Smooth muscle cell (in vitro differentiated cells): ENCODE measurements around the gene ANKRD6. TPM values are rescaled to one million over a fixed set of nuclear protein-coding genes. Genes with fewer than 3 reads are reported as not detected.

ENCODE experiments used
- DNase-seq: peaks from one replicate; lab custom pipeline; 2025; ENCODE audit not compliant: unreplicated experiment; lab: John Stamatoyannopoulos, UW
- H2AFZ ChIP-seq: fragments of 200-600 bp; sonication (generic); 2 replicates; pipeline ENCODE4 v1.6.0; 2016; ENCODE audit warnings: antibody characterized with exemption, low read depth, mild to moderate bottlenecking
- H3F3A ChIP-seq: fragments of 200-600 bp; sonication (generic); 2 replicates; pipeline ENCODE4 v1.6.0; 2017; ENCODE audit warnings: antibody characterized with exemption, low read depth
- H3K27ac ChIP-seq: fragments of 200-600 bp; sonication (generic); 2 replicates; pipeline ENCODE4 v1.5.1; 2016; ENCODE audit warnings: low read depth, mild to moderate bottlenecking
- H3K27me3 ChIP-seq: fragments of 200-600 bp; sonication (generic); 2 replicates; pipeline ENCODE4 v1.6.1; 2016; ENCODE audit warnings: low read depth, mild to moderate bottlenecking
- H3K36me3 ChIP-seq: fragments of 200-600 bp; sonication (generic); 2 replicates; pipeline ENCODE4 v1.5.1; 2016; ENCODE audit warnings: low read depth
- H3K4me1 ChIP-seq: fragments of 200-600 bp; sonication (generic); 2 replicates; pipeline ENCODE4 v1.5.1; 2016; ENCODE audit warnings: low read depth
- H3K4me2 ChIP-seq: fragments of 200-600 bp; sonication (generic); 2 replicates; pipeline ENCODE4 v1.6.0; 2016; ENCODE audit warnings: mild to moderate bottlenecking
- H3K4me3 ChIP-seq: fragments of 200-600 bp; sonication (generic); 2 replicates; pipeline ENCODE4 v1.5.1; 2016; ENCODE audit warnings: mild to moderate bottlenecking
- H3K79me2 ChIP-seq: fragments of 200-600 bp; sonication (generic); 2 replicates; pipeline ENCODE4 v1.6.0; 2016; ENCODE audit warnings: low read depth, mild to moderate bottlenecking
- H3K9ac ChIP-seq: fragments of 200-600 bp; sonication (generic); 2 replicates; pipeline ENCODE4 v1.6.0; 2016; ENCODE audit warnings: low read depth
- H3K9me3 ChIP-seq: fragments of 200-600 bp; sonication (generic); replicated peaks from 2 replicates; pipeline ENCODE4 v1.5.1; 2016; ENCODE audit warnings: low read depth
- H4K20me1 ChIP-seq: fragments of 200-600 bp; sonication (generic); 2 replicates; pipeline ENCODE4 v1.6.0; 2016; ENCODE audit warnings: low read depth
- WGBS: methylation state at CpG from one replicate; pipeline ENCODE4 v1.1.7; 2016; ENCODE audit warnings: low lambda C conversion rate; 5-methylcytosine and 5-hydroxymethylcytosine counted together
- polyA plus RNA-seq: library from polyadenylated mRNA; unstranded; fragments of >200 nt; fragmentation: Nextera tagmentation; extraction: Ambion mirVana; gene quantifications from 2 replicates; pipeline ENCODE4 v1.2.1, GENCODE V29; 2016
- total RNA-seq: library from RNA; depleted of rRNA; stranded (reverse); fragments of >200 nt; gene quantifications from 2 replicates; pipeline ENCODE4 v1.2.3, GENCODE V29; 2014
- TF ChIP-seq, protein P1 (sequence below): fragments of 200-600 bp; sonication (generic); IDR thresholded peaks from 2 replicates; pipeline ENCODE4 v1.5.1; 2017; ENCODE audit warnings: borderline replicate concordance, mild to moderate bottlenecking, antibody characterized with exemption; ENCODE audit not compliant: insufficient read depth, poor library complexity, severe bottlenecking

Gene ANKRD6
- total and polyA plus RNA-seq, 2 experiments from 2014 or later = 5.2 to 10.7 TPM

DNA sequence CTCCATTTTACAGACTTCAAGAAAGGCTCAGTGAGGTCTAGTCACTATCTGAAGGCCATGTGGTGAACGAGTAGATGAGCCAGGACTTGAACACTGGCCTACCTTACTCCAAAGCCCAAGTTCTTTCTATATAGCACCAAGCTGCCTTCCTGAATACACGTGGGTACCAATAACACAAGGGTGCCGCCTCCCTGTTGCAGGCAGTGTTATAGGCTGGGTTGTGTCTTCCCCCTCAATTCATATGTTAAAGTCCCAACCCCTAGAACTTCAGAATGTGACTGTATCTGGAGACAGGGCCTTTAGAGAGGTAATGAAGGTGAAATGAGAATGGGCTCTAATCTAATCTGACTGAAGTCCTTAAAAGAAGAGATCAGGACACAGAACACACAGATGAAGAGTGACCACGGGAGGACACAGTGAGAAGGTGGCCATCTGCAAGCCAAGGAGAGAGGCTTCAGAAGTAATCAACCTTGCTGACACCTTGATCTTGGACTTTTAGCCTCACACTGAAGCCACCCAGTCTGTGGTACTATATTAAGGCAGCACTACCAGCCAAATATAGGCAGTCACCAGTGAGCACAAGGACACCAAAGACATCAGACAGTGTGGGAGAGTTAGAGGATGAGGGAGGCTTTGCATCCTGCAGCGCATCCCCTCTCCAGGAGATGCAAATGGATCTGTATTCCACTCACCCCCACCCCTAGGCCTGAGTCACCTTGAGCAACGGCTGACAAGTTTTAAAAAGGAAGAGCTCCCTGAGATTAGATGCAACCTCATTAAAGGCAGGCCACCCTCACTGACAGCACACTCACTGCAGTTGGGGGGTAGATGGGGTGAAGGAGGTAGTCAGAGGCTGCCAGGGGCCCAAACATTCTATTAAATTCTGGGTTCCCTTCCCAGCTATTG lies 246.5 kb downstream of the ANKRD6 start:
- no peak for DNase-seq
- H3K27ac ChIP-seq = no peak overlapping the region
- H3K9me3 ChIP-seq = no peaks in the 10 kb centered on the region
- no peaks in the 10 kb centered on the region for H3K79me2 ChIP-seq
- WGBS = 76% methylated on average over 6 of the region's 6 CpGs
- no peaks in the 10 kb centered on the region for H3K4me1 ChIP-seq
- H3K4me2 ChIP-seq = no peak overlapping the region
- no peaks in the 10 kb centered on the region for H3K27me3 ChIP-seq
- H3K9ac ChIP-seq = no peak overlapping the region
- no peak overlapping the region for H3K4me3 ChIP-seq
- no peaks in the 10 kb centered on the region for H3F3A ChIP-seq
- H4K20me1 ChIP-seq = no peaks in the 10 kb centered on the region
- no peak overlapping the region for H2AFZ ChIP-seq
- H3K36me3 ChIP-seq = peaks cover 42% of the 10 kb centered on the region
- TF ChIP-seq, protein P1, sequence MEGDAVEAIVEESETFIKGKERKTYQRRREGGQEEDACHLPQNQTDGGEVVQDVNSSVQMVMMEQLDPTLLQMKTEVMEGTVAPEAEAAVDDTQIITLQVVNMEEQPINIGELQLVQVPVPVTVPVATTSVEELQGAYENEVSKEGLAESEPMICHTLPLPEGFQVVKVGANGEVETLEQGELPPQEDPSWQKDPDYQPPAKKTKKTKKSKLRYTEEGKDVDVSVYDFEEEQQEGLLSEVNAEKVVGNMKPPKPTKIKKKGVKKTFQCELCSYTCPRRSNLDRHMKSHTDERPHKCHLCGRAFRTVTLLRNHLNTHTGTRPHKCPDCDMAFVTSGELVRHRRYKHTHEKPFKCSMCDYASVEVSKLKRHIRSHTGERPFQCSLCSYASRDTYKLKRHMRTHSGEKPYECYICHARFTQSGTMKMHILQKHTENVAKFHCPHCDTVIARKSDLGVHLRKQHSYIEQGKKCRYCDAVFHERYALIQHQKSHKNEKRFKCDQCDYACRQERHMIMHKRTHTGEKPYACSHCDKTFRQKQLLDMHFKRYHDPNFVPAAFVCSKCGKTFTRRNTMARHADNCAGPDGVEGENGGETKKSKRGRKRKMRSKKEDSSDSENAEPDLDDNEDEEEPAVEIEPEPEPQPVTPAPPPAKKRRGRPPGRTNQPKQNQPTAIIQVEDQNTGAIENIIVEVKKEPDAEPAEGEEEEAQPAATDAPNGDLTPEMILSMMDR = no peak

DNA sequence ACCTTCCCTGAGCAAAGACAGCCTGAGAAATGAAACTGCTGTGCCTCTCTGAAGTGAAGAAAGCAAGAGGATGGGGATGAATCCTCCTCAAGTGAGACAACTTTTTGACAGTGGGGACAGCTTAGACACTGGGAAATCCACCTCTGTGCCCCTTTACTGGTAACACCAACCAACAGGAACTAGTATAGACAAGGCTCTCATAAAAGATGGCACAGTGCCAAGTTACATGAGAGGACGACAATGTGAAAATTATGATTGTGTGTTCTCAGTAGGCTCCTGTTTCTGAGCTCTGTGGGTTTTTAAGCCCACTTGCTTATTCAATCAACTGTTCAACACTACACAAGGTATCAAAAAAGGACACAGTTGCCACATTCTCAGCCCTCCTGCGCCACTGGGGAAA lies 247.2 kb downstream of the ANKRD6 start:
- Histone ChIP-seq H3F3A (no peaks in the 10 kb centered on the region), H3K79me2 (no peaks in the 10 kb centered on the region), H3K4me1 (no peaks in the 10 kb centered on the region), H3K9ac (no peak overlapping the region), H3K36me3 (peaks cover 40% of the 10 kb centered on the region), H3K27ac (no peak overlapping the region), H3K4me3 (no peak overlapping the region), H4K20me1 (no peaks in the 10 kb centered on the region), H2AFZ (no peak overlapping the region), H3K9me3 (no peaks in the 10 kb centered on the region), H3K27me3 (no peaks in the 10 kb centered on the region), H3K4me2 (no peak overlapping the region)
- DNase-seq = no peak
- 95% methylated on average over 2 of the region's 2 CpGs for WGBS
- TF ChIP-seq, protein P1 = no peak

DNA sequence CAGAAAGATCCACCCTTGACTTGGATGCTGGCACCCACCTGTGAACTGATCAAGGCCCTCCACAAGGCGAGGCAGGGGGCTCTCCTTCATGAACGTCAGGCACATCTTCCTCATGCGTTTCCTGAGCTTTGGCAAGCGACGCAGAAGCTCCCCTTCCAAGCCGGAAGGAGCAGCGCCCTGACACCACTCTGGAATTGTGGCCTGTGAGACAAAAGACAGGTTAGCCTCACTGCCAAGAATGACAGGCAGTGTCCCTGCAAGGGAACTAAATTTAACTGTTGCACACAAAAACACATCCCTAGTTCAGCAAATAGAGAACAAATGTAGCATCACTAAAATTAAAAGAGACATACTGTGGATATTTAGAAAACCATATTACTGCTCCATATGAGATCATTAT lies 247.6 kb downstream of the ANKRD6 start:
- no peak overlapping the region for H3K9ac ChIP-seq
- TF ChIP-seq, protein P1 = no peak
- H3K4me1 ChIP-seq = no peaks in the 10 kb centered on the region
- no peaks in the 10 kb centered on the region for H3F3A ChIP-seq
- no peak for DNase-seq
- H4K20me1 ChIP-seq = no peaks in the 10 kb centered on the region
- no peak overlapping the region for H2AFZ ChIP-seq
- H3K4me2 ChIP-seq = no peak overlapping the region
- no peaks in the 10 kb centered on the region for H3K27me3 ChIP-seq
- H3K27ac ChIP-seq = no peak overlapping the region
- peaks cover 36% of the 10 kb centered on the region for H3K36me3 ChIP-seq
- no peak overlapping the region for H3K4me3 ChIP-seq
- no peaks in the 10 kb centered on the region for H3K79me2 ChIP-seq
- 84% methylated on average over 7 of the region's 7 CpGs for WGBS
- H3K9me3 ChIP-seq = no peaks in the 10 kb centered on the region
